Activated CD8-positive, alpha-beta T cell treated with anti-CD3 and anti-CD28 coated beads for 36 hours (primary cell): ENCODE data around the gene CATSPERD. TPM values are rescaled to one million over a fixed set of nuclear protein-coding genes. Genes with fewer than 3 reads are reported as not detected.
A peak's percentile ranks its signal among the peaks of the same experiment; 100 is the strongest.

ENCODE experiments used
- ATAC-seq: fragments of 200-7000 bp; cut with Tn5 transposase; one replicate; pipeline ENCODE4 v1.10.0; 2021; ENCODE audit warnings: mild to moderate bottlenecking, moderate library complexity
- CTCF ChIA-PET: fragments of 350-600 bp; sonication (Branson Sonifier 250); formaldehyde crosslinking; loops from one replicate; lab custom pipeline; 2021; ENCODE audit warnings: antibody characterized with exemption; lab: Charles Lee
- POLR2A ChIA-PET: fragments of 350-600 bp; sonication (Branson Sonifier 250); formaldehyde crosslinking; loops from one replicate; lab custom pipeline; 2021; ENCODE audit warnings: antibody characterized with exemption; lab: Charles Lee
- DNase-seq: peaks from one replicate; pipeline ENCODE4 v3.0.0-alpha.2; 2020
- H3K27ac Mint-ChIP-seq: one replicate; pipeline ENCODE4 v1.8.0; 2021; ENCODE audit warnings: mild to moderate bottlenecking, mixed read lengths
- H3K27me3 Mint-ChIP-seq: one replicate; pipeline ENCODE4 v1.8.0; 2021; ENCODE audit warnings: mixed read lengths
- H3K36me3 Mint-ChIP-seq: one replicate; pipeline ENCODE4 v1.8.0; 2021; ENCODE audit warnings: low read depth, mixed read lengths
- H3K4me1 Mint-ChIP-seq: one replicate; pipeline ENCODE4 v1.8.0; 2021; ENCODE audit warnings: low read depth, mixed read lengths
- H3K4me3 Mint-ChIP-seq: one replicate; pipeline ENCODE4 v1.8.0; 2021; ENCODE audit warnings: mild to moderate bottlenecking, moderate library complexity, mixed read lengths
- H3K9me3 Mint-ChIP-seq: one replicate; pipeline ENCODE4 v1.8.0; 2021; ENCODE audit warnings: mixed read lengths
- CTCF ChIP-seq: fragments of 200-600 bp; IDR thresholded peaks from one replicate; pipeline ENCODE4 v1.8.0; 2022; ENCODE audit warnings: antibody characterized with exemption, mild to moderate bottlenecking
- intact Hi-C: fragments of 100-400 bp; cut with micrococcal nuclease; formaldehyde crosslinking; loops from one replicate; pipeline ENCODE4 v1.10.0; 2022
- total RNA-seq, 2 experiments: library from RNA; stranded (reverse); gene quantifications; one replicate each; pipeline ENCODE4 v1.2.3, GENCODE V29; 2021

Gene CATSPERD
- total RNA-seq, 2 experiments from 2014 or later = not detected

DNA sequence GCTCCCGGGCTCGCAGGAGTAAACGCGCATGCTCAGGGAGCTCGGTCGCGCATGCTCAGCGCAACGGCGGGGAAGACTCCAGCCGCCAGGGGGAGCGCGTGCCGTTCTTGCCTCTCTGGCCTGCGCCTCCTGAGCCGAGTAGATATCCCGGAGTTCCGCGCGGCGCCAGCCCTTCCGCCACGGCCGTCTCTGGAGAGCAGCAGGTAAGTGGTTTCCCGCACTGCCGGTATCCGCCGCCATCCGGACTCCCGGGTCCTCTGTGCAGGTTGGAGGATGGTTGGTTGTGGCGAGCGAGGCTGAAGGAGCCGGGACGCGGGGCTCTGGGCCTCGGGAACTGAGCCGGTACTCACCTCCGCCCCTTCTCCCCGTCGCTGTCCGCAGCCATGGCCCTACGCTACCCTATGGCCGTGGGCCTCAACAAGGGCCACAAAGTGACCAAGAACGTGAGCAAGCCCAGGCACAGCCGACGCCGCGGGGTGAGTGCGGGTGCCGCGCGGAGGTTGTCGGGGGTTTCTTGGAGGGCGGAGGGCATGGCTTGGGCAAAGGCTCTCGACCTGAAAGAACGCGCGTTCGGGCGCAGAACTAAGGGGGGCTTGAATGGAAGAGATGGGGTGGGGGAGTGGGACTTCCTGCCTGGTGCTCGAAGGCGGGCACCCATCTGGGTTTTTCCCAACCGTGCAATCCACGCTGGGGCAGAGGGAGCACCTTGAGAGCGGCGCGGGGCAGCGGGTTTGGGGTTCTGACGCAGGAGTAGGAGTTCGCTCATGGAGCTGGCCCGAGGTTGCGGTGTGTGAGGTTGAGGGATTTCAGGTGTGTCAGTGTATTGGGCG lies 30.1 kb upstream of the CATSPERD start, which contains the start of gene RPL36:
Gene RPL36, plus strand, starts transcription at position 171 of the 830 bp plus-strand sequence. Its CDS starts 213 bp downstream, at position 384.
- Mint-ChIP-seq H3K27me3 (no peaks in the 10 kb centered on the region), H3K36me3 (peaks cover 43% of the 10 kb centered on the region)

DNA sequence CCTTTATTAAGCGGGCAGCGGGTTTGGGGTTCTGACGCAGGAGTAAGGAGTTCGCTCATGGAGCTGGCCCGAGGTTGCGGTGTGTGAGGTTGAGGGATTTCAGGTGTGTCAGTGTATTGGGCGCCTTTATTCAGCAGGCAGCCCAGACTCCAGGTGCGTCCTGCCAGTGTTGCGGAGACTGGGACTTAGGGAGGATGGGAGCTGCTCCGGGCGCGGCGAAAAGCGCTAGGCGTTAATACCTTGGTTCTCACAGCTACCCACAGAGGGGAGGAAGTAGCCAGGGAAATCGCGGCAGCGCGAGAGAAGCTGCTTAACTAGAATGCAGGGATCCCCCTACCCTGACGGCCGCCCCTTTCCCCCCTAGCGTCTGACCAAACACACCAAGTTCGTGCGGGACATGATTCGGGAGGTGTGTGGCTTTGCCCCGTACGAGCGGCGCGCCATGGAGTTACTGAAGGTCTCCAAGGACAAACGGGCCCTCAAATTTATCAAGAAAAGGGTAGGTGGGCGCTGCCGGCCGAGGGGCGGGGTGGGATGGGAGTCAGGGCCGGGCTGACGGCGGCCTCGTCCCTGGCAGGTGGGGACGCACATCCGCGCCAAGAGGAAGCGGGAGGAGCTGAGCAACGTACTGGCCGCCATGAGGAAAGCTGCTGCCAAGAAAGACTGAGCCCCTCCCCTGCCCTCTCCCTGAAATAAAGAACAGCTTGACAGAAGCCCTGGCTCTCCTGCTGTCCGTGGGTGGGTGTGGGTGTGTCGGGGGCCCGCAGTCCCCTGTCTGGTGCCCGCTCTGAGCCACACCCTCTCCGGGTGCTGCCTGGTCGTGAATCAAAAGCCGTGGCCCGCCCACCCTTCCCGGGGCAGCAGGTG lies 29.2 kb upstream of the CATSPERD start:
- Mint-ChIP-seq H3K27ac (peak overlapping the region; percentile 97), H3K9me3 (no peaks in the 10 kb centered on the region), H3K27me3 (no peaks in the 10 kb centered on the region), H3K4me3 (peak overlapping the region; percentile 99), H3K36me3 (peaks cover 43% of the 10 kb centered on the region), H3K4me1 (peaks cover 20% of the 10 kb centered on the region)
- CTCF ChIA-PET = interaction anchor here (0.7 to 1.6 kb wide), 3 partner anchors 27 to 113 kb away, joined by 3 to 4 read pairs (median 4); no protein-coding TSS in a partner anchor
- intact Hi-C loops = loop anchor here (10.0 kb wide), 1 partner anchor 104 kb away; the partner anchor contains the start of gene DUS3L
- DNase-seq (peak; percentile 88), ATAC-seq (peak; percentile 11)
- no peak for TF ChIP-seq CTCF
- POLR2A ChIA-PET = interaction anchor here (0.6 to 20.6 kb wide), 24 partner anchors 8 to 1980 kb away, joined by 3 to 516 read pairs (median 4); partner anchors contain the start of genes CATSPERD, DUS3L, HSD11B1L and KDM4B

More for the DNA sequence above, 30.1 kb upstream of the CATSPERD start, which contains the start of gene RPL36:
- no peaks in the 10 kb centered on the region for H3K9me3 Mint-ChIP-seq
- peak; percentile 98 for TF ChIP-seq CTCF
- peak; percentile 52 for ATAC-seq
- peak within 1 kb of the TSS; percentile 97 for H3K27ac Mint-ChIP-seq
- POLR2A ChIA-PET = interaction anchor here (0.6 to 20.6 kb wide), 29 partner anchors 9 to 1981 kb away, joined by 3 to 516 read pairs (median 4); partner anchors contain the start of genes CATSPERD, DUS3L, HSD11B1L and KDM4B
- peak; percentile 99 for DNase-seq
- H3K4me3 Mint-ChIP-seq = peak within 1 kb of the TSS; percentile 99
- CTCF ChIA-PET = interaction anchor here (0.6 to 5.0 kb wide), 26 partner anchors 9 to 779 kb away, joined by 3 to 32 read pairs (median 4); partner anchors contain the start of genes CATSPERD, DUS3L, LONP1 and NDUFA11
- H3K4me1 Mint-ChIP-seq = peaks cover 20% of the 10 kb centered on the region
- intact Hi-C loops = loop anchor here (10.0 kb wide), 1 partner anchor 104 kb away; the partner anchor contains the start of gene DUS3L

GRCh38 chr19:5691822-5692722 lies 28.4 kb upstream of the CATSPERD start:
- intact Hi-C loops = loop anchor here (10.0 kb wide), 1 partner anchor 103 kb away; the partner anchor contains the start of gene DUS3L
- DNase-seq = peak; percentile 53
- no peak for TF ChIP-seq CTCF
- H3K9me3 Mint-ChIP-seq = no peaks in the 10 kb centered on the region
- H3K27ac Mint-ChIP-seq = peak overlapping the region; percentile 97
- no peak for ATAC-seq
- POLR2A ChIA-PET = interaction anchor here (0.6 to 20.6 kb wide), 16 partner anchors 8 to 1446 kb away, joined by 3 to 516 read pairs (median 6); partner anchors contain the start of genes CATSPERD, DUS3L, HSD11B1L and LONP1
- no peaks in the 10 kb centered on the region for H3K27me3 Mint-ChIP-seq
- CTCF ChIA-PET = interaction anchor here (1.6 kb wide), 1 partner anchor 26 kb away, joined by 4 read pairs; no protein-coding TSS in a partner anchor
- peaks cover 49% of the 10 kb centered on the region for H3K36me3 Mint-ChIP-seq
- peaks cover 16% of the 10 kb centered on the region for H3K4me1 Mint-ChIP-seq
- H3K4me3 Mint-ChIP-seq = peak overlapping the region; percentile 99

- TF ChIP-seq CTCF = no peak
- peaks cover 52% of the 10 kb centered on the region for H3K36me3 Mint-ChIP-seq
- CTCF ChIA-PET = no interaction called here
Measured at GRCh38 chr19:5692723-5693194, 27.7 kb upstream of the CATSPERD start.

More at GRCh38 chr19:5692723-5693194, 27.7 kb upstream of the CATSPERD start:
- peak; percentile 24 for DNase-seq
- Mint-ChIP-seq H3K27ac (peak overlapping the region; percentile 97), H3K4me3 (peak overlapping the region; percentile 99), H3K4me1 (peaks cover 16% of the 10 kb centered on the region), H3K27me3 (no peaks in the 10 kb centered on the region), H3K9me3 (no peaks in the 10 kb centered on the region)
- POLR2A ChIA-PET = interaction anchor here (1.5 to 20.6 kb wide), 2 partner anchors 20 to 88 kb away, joined by 4 to 516 read pairs; partner anchors contain the start of genes CATSPERD and LONP1
- intact Hi-C loops = loop anchor here (10.0 kb wide), 1 partner anchor 102 kb away; the partner anchor contains the start of gene DUS3L
- no peak for ATAC-seq
